Hematopoietic multipotent progenitor cell treated with erythropoietin and hydrocortisone succinate and interleukin-3 and kit ligand, for 4 days (in vitro differentiated cells): Measurements from ENCODE around the gene PHF20.
"Not testable (repeated sequence)": the region's sequence is repeated elsewhere in the genome, so short reads cannot be mapped to it uniquely, and the experiment has no call there.

Experiments
- DNase-seq: peaks from one replicate; pipeline ENCODE4 v3.0.0-alpha.2; 2015

PHF20 gene

DNA sequence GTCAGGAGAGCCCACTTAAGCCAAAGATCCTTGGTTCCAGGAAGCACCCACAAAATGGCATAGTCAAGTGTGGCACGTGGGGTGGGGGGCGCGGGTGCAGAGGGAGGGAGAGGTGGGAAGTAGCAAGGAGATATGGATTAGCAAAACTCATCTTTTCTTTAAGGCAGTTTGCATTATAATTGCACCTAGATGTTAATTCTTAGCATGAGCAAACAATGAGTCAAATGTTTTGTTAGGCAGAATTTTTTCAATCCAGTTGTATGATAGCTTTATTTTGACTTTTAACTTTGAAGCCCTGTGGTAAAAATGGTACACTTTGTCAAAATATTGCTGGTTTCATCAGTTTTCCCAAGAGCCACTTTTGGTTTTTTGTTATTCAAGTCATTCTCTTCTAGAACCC is 167.4 kb downstream of the PHF20 start:
- no peak for DNase-seq

DNA sequence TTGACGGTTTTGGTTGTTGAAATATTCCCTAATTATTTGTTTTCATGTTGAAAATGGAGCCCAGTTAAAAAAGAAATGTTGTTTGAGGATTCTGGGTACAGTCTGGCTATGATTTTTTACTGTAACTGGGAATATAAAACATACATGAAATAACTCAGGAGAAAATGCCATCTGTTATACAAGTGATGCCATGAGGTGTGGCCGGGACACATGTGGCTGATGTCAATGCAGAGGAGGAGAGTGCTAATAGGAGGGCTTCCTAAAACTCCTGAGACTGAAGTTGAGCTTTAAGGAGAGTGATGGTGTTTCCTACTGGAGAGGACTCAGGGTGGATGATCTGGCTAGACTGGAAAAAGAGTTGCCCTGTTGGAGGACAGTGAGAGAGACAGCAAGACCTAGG is 169.8 kb downstream of the PHF20 start:
- DNase-seq, result no peak

DNA sequence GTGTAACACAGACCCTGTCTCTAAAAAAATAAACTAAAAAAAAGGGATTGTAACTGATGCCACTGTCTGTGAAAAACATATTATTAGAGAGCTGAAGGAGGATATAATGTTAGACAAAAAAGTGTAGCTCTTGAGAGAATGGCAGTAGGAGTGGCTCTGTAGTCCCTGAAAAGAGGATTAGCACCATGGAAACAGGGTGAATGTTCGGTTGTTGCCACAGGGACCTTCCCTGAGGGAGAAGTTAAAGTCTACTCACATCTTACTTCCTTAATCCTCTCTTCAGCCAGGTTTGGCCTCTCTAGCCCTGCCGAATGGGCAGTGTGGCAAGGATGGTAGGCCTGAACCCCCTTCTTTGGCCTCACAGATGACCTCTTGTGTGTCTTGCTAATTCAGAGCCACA is 170.4 kb downstream of the PHF20 start:
- DNase-seq, result no peak

DNA sequence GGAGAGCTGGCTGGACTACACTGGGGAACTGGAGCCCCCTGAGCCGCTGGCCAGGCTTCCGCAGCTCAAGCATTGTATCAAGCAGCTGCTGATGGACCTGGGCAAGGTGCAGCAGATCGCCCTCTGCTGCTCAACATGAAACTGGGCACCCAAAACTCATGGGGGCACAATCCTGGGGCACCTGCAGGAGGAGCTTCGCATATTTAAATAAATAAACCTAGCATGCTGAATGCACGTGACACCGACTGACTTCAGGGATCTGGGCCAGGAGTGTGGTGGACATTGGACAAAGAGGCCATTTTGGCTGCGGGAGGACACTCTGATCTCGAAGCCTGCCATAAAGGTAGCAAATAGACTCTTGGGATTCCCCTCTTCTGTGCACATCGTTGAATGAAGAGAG is 175.7 kb downstream of the PHF20 start:
- peak; percentile 81 for DNase-seq

DNA sequence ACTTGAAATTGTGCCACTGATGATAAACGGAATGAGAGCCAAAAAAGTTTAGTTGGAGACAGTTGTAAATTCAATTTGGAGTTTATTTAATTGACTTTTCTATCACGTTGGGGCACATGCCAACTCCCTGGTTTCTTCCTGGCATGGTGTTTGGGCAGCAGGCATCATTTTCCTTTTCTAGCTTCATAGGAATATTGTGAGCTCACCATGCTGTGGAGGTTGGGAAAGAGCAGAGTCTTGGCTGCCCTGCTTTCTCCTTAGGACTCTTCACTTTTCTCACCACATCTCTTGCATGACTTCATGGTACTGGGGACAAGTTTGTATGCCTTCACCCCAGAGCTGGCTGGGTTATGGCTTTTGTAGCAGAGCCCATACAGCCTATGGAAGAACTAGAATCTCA is 176.1 kb downstream of the PHF20 start:
- no peak for DNase-seq

DNA sequence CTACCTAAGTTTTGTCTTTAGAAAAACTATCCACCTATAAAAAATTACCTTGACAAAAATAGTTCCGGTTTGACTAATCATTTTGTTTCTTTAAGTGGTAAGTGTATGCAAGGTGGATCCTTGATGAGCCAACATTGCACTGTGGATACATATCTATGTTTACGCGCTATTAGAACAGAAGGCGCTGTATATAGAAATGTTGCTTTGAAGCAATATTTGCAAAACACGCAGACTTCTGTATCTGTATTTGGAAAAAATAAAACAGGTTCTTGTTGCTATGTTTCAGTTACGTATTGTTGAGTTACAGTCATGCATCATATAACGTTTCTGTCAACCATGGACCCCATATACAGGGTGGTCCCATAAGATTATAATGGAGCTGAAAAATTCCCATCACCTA is 178.3 kb downstream of the PHF20 start:
- no peak for DNase-seq

DNA sequence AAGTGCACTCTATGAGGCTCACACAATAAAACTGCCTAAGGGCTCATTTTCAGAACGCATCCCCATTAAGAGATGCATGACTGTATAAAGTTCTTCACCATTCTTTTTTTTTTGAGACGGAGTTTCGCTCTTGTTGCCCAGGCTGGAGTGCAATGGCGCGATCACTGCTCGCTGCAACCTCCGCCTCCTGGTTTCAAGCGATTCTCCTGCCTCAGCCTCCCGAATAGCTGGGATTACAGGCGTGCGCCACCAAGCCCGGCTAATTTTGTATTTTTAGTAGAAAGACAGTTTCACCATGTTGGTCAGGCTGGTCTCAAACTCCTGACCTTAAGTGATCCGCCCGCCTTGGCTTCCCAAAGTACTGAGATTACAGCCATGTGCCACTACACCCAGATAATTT is 180.3 kb downstream of the PHF20 start:
- DNase-seq, result not testable (repeated sequence)

DNA sequence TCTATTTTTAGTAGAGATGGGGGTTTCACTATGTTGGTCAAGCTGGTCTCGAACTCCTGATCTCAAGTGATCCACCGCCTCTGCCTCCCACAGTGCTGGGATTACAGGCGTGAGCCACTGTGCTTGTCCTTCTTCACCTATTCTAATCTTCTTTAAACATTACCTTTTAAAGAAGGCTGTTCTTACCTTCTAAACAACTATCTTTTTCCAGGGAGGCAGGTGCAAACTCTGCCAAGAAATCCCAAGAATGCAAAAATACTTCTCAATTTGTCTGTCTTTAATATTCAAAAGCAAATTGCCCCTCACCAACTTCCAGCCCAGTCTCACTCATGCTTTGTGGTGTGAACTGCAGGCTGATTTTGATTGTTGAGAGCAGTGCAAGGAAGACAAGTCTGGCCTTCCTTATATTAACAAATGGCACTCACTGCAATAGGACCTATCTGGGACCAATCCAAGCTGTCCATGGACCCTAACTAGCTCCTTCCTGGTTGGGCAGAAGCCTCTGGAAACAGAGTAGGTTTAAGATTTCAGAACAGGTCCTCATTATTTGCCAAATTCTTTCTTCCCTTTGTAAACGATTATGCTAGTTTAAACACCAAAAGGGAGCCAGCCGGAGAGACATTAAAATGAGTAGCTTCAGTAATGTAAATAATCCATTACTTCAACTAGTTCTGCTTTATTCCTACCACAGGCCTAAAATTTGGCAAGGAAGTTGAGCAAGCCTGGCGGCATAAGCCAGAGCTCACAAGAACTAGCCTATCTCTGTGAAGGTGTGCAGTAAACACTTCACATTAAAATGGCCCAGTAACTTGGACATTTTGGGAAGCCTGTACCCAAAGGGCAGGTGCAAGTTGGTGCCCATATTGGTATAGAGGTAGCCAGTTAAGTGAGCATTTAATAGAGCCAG is 180.9 kb downstream of the PHF20 start:
- peak; percentile 78 for DNase-seq

DNA sequence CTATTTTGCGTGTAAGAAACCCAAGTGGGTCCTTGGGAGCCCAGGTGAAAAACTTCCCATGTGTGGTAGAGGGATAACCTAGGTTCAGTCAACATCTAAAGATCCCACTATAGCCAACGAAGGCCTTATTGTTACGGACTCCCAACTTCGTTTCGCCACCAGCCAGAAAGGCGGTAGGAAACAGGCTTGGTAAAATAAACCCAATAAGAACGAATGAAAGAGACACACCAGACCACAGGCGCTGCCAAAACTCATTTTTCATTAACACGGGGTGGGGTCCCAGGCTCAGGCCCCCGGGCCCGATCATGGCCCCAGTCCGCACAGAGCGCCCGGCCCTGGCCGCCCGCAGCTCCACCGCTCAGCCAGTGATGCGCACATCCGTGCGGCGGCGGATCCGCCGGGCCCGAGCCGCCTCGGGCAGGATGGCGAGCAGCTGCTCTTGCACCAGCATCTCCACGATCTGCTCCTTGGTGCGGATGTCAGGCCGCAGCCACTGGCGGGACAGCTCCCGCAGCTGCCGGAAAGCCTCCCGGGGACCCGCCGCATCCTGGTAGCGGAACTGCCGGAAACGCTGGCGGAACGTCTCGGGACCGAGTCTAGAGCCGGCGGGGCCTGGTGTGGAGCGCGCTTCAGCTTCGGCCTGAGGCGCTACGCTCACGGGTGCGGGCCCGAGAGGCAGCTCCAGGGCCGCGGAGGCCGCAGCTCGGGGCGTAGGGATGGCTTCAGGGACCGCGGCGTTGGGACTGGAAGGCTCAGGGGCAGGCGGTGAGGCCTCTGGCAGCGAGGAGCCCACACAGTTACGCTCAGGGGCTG is 181.8 kb downstream of the PHF20 start:
- peak; percentile 69 for DNase-seq

DNA sequence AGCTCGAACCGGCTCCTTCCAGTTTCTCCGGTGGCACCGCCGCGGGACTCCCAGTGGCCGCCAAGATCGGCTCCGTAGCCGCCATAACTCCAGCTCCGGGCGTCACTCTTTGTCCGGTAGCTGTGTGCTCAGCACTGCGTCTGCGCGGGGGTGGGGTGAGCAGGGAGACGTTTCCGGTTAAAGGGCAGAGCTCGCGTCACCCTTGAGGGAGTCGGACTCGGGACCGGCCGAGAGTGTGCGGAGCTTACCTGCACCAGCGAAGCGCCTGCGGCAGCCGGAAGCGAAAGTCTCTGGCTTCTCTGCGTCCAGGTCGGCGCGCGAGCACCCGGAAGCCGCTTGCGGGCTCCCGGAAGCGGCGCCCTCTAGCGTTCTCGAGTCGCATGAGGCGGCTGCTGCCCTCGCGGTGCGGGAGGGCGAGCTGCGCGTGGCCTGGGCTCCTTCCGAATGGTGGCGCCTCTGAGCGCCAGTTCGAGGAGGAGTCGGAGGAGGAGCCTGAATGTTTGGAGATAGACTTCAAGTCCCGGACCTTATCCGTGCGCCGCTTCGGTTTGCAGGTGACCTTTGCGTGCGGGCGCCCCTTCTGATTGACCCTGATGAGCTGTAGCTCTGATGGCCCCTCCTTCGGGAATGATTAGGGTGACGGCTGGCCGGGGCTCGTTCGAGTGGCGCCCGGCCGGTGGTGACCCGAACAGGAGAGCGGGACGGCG is 182.5 kb downstream of the PHF20 start, which contains the start of gene SCAND1:
TSS of gene SCAND1 (minus strand) at position 303 of the 707 bp plus-strand sequence. CDS start at position 85, 218 bp downstream.
- DNase-seq, result peak; percentile 98

DNA sequence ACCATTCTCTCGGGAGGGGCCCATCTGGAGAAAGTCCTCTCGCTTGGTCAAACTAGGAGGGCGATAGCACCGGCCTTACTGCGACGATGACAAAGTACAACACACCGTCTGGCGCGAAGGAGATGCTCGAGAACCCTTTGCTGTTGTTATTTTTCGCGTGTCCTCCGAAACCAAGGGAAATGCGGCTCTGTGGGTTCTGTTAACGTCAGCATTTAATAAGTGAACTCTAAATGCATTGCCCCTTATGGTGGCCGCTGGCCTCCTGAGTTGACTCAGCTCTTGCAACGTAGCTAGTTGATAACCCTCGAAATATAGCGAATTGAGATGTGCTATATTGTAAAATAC is 183.1 kb downstream of the PHF20 start:
- DNase-seq, result peak; percentile 71

DNA sequence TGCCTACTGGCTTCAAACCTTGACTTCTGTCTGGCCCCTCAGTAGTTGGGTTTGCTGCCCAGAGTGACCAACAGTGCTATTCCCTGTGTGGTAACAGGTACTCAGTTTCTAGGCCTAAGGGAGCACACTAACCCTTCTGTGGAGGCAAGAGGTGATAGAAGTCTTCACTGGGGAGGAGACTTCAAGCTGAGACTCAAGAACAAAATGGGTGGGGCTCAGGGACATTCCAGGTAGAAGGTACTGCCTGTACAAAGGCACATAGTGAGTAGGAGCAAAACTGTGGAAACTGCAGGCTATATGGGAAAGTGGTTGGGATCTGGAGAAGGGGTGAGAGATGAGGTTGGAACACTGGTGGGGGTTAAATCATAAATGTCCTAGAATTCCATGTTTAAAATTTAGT is 184.8 kb downstream of the PHF20 start:
- DNase-seq, result no peak

DNA sequence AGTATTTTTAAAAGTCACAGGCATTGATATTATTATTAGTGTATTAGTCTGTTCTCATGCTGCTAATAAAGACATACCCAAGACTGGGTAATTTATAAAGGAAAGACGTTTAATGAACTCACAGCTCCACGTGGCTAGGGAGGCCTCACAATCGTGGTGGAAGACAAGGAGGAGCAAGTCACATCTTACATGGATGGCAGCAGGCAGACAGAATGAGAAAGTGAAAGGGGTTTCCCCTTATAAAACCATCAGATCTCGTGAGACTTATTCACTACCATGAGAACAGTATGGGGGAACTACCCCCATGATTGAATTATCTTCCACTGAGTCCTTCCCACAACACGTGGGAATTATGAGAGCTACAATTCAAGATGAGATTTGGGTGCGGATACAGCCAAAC is 187.5 kb downstream of the PHF20 start:
- not testable (repeated sequence) for DNase-seq

DNA sequence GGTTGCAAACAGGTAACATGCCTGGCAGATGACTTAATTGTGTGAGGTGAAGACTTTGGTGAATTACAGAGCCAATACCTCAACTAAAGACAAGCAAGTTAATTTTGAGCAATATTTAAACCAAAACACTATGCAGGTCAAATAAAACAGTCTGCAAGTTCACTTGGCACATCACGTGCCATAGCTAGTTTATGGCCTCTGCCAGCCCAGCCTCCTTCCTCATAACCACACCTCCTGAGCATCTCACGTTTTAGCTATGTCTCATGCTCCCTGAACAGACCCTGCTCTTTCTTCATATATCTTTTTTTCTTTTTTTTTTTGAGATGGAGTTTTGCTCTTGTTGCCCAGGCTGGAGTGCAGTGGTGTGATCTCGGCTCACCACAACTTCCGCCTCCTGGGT is 192.1 kb downstream of the PHF20 start:
- DNase-seq, result no peak

DNA sequence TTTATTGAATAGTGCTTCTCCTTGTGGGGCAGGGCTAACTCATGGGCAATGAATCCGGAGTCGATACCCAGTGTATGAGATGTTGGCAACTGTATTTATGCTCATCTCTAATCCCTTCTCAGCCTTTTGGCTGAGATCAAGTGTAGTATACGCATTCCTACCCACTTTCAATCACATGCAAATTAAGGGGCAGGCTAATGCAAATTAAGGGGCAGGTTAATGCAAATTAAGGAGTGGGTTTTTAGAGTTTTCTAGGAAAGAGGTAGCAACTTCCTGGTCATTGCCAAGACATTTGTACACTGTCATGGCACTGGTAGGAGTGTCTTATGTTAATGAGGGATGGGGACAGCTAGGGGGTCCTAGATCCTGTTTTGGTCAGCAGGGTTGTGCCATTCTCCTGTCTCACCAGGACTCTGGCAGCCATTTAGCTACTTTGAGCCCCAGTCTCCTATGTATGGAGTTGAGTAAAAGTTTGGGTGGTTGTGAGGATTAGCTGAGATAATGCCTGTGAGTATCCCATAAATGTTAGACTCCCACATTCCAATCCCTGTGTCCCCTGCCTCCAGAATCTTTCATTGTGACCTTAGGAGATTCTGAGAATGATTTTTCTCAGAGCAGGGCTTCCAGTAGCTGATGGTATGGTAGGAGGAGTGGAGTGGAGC is 196.3 kb downstream of the PHF20 start, which contains the start of gene CNBD2:
TSS of gene CNBD2 (plus strand) at position 612 of the 662 bp plus-strand sequence. CDS start 173 bp downstream, outside the sequence.
- no peak for DNase-seq

DNA sequence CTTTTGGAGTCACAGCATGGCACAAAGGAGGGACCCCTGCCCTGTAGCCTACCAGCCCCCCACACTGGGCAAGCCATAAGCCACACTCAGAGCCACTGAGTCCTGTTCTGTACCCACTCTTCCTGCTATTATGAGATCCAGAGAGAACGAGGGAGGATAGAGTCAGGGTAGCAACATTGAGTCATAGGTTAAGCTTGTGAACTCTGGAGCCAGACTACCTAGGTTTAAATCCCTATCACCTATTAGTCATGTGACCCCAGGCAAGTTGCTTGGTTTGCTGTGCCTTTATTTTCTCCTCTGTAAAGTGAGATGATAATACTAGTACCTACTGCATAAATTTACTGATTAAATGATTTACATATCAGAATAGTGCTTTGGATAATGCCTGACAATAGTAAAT is 197.1 kb downstream of the PHF20 start:
- DNase-seq, result no peak

DNA sequence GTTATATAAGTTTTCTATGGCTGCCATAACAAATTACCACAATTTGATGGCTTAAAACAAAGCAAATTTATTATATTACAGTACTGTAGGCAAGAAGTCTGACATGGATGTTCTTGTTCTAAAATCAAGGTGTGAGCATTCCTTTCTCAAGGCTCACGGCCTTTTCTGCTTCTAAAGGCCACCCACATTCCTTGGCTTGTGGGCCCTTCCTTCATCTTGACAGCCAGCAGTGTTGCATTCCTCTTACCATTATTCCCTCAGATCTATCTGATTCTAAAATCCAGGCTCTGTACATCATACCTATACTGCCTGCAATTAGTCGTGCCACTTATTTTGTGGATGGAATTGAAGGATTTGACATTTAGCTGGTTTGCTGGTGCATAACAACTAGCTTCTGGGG is 200.2 kb downstream of the PHF20 start:
- DNase-seq, result no peak

DNA sequence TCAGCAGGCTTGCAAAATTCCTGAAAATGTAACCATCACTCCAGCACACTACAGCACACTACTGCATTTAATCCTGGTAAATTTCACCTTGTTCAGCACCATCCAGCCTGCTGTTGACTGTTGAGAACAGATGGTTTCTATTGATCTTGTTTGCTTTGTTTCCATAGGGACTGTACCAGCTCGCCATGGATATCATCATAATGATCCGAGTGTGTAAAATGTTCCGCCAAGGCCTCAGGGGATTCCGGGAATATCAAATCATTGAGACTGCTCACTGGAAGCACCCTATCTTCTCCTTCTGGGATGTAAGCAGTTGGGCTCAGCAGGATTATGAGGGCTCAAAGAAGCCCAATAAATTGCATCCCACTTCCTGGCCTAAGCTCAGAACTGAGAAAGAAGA is 200.6 kb downstream of the PHF20 start:
- DNase-seq, result no peak

DNA sequence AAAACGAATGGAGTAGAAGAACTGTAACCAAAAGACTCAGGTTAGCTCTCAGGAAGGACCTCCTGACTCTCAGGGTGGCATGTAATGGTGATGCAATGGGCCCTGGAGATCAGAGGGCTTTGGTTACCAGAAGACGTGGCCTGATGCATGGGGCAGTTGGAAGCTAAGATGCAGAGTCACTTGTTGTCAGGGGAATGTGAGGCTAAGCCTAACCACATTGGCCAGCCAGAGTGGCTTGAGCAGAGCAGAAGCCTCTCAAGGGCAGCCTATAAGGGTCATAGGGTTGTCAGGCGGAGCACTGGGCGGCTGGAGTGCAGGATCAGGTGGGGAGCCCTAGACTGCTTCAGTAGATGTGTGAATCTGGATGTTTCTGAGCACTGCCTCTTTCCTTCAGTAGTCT is 202.4 kb downstream of the PHF20 start:
- DNase-seq, result no peak

DNA sequence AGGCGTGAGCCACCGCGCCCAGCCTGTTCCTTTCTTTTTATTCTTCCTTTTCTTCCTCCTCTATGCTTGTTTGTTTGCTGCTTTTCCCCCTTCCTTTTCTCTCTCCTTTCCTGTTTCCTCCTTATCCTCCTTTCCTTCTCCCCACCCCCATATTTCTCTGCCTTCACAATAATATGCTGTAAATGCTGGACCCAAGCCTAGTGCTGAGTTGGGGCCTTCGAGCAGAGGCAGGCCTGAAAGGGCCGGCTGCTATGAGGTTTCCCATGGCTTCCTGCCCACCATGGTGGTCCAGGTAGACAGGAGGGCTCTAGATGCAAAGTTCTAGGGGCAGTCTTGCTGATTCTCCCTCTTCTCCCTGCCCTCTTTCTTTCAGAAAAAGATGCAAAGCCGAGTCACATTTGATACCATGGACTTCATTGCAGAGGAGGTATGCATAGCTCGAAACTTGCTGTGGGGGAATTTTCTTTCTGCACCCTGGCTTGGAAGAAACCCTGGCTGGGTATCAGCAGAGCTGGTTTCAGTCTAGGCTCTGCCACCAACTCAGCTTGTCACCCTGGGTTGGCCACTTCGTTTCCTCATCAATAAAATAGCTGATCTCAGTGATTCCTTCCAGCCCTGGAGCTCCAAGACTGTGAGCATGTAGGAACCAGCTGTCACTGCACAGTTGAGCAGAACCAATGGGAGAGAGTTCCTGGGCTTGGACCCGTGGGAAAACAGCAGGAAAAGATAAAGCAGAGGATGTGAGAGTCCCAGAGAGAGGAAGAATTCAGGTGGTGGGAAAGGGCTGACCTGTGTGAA is 204.0 kb downstream of the PHF20 start:
- no peak for DNase-seq

DNA sequence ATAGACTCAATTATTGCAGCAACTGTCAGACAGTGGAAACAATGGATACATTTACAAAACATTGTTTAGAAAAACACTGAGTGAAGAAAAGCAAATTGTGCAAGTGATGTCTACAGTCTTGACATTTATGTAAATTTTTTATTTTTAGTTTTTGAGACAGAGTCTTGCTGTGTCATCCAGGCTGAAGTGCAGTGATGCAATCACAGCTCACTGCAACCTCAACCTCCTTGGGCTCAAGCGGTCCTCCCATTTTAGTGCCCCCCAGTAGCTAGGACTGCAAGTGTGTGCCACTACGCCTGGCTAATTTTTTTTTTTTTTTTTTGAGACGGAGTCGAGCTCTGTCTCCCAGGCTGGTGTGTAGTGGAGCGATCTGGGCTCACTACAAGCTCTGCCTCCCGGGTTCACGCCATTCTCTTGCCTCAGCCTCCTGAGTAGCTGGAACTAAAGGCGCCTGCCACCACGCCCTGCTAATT is 206.3 kb downstream of the PHF20 start:
- peak; percentile 50 for DNase-seq

DNA sequence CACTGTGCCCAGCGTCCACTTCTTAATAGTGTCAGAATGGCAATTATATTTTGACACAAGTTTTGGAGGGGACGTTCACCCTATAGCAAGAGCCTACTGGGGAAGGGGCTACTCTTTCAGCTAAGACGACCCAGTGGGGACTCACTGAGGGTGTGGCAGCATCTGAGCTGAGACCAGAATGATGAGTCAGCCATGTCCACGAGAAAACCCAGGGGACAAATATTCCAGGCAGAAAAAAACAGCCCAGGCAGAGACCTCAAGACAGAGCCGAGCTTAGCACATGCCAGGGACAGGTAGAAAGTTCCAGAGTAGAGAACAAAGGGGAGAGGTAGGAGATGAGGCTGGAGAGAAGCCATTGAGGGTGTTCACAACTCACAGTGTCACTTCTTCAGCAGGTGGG is 207.7 kb downstream of the PHF20 start:
- no peak for DNase-seq
